ENCODE data around the gene HS2ST1.

DNA sequence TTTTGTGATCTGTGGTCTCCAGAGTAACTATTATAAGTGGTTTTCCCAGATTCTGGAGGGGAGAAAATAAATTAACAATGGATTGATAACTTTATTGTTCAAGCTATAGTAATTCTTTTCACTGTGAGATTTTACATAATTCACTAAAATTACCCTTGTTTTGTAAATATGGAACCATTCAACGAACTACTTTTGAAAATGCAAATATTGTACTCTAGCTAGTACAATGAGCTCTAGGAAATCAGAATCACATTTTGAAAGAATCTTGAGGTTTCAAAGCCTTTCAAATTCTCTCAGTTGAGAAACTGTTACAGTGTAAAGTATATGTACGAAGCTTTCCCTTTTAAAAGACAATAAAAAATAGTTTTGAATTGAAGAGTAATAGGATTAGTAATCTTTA is 119.9 kb downstream of the HS2ST1 start:
- TF ChIP-seq, protein P1, sequence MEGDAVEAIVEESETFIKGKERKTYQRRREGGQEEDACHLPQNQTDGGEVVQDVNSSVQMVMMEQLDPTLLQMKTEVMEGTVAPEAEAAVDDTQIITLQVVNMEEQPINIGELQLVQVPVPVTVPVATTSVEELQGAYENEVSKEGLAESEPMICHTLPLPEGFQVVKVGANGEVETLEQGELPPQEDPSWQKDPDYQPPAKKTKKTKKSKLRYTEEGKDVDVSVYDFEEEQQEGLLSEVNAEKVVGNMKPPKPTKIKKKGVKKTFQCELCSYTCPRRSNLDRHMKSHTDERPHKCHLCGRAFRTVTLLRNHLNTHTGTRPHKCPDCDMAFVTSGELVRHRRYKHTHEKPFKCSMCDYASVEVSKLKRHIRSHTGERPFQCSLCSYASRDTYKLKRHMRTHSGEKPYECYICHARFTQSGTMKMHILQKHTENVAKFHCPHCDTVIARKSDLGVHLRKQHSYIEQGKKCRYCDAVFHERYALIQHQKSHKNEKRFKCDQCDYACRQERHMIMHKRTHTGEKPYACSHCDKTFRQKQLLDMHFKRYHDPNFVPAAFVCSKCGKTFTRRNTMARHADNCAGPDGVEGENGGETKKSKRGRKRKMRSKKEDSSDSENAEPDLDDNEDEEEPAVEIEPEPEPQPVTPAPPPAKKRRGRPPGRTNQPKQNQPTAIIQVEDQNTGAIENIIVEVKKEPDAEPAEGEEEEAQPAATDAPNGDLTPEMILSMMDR (IDR thresholded peaks at IDR 0.05; ENCODE audit: low read depth, low read length, missing input control): no peak
- TF ChIP-seq, protein P2, sequence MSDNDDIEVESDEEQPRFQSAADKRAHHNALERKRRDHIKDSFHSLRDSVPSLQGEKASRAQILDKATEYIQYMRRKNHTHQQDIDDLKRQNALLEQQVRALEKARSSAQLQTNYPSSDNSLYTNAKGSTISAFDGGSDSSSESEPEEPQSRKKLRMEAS (IDR thresholded peaks at IDR 0.05): no peak
- no peak for TF ChIP-seq RAD21 (IDR thresholded peaks at IDR 0.05)
- TF ChIP-seq GABPA (IDR thresholded peaks at IDR 0.05 in 1 of 2, conservative IDR thresholded peaks at IDR 0.05 in 1 of 2): no peak
- TF ChIP-seq TAF1 (conservative IDR thresholded peaks at IDR 0.05): no peak

Measured in liver (tissue), 3 donors.